Measurements from ENCODE around the gene SLC22A7.
A peak's percentile ranks its signal among the peaks of the same experiment; 100 is the strongest.
"Not testable (repeated sequence)": the region's sequence is repeated elsewhere in the genome, so short reads cannot be mapped to it uniquely, and the experiment has no call there.

Gene SLC22A7

DNA sequence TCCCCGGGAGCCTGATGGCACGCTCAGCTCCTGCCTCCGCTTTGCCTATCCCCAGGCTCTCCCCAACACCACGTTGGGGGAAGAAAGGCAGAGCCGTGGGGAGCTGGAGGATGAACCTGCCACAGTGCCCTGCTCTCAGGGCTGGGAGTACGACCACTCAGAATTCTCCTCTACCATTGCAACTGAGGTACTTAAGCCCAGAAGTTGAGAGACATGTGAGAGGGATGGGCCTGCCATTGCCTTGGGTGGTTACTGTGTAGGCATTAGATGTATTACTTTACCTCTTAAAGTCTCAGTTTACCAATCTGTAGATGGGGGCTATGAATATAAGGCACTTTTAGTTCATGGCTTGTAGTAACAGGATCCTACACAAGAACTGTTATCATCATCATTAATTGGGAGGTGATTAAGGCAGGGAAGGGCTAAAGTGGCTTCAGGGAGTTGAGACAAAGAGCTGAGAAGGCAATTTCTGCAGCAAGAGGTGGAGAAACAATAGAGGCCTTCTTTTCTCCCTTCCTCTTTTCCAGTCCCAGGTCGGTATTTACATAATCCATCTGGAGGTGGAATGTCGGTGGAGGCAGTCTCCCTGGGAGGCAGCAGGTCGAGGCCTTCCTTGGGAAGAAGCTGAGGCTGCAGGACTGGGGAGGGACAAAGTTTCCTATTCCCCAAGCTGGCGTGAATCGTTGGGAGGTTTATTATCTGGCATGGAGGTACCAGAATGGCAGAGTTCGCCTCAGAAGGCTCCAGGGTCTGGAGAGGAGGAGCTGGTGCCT is 691 bp downstream of the SLC22A7 start:
- DNase-seq (ENCODE audit: extremely low read depth in 1 of 2, low read depth in 1 of 2): no peak

DNA sequence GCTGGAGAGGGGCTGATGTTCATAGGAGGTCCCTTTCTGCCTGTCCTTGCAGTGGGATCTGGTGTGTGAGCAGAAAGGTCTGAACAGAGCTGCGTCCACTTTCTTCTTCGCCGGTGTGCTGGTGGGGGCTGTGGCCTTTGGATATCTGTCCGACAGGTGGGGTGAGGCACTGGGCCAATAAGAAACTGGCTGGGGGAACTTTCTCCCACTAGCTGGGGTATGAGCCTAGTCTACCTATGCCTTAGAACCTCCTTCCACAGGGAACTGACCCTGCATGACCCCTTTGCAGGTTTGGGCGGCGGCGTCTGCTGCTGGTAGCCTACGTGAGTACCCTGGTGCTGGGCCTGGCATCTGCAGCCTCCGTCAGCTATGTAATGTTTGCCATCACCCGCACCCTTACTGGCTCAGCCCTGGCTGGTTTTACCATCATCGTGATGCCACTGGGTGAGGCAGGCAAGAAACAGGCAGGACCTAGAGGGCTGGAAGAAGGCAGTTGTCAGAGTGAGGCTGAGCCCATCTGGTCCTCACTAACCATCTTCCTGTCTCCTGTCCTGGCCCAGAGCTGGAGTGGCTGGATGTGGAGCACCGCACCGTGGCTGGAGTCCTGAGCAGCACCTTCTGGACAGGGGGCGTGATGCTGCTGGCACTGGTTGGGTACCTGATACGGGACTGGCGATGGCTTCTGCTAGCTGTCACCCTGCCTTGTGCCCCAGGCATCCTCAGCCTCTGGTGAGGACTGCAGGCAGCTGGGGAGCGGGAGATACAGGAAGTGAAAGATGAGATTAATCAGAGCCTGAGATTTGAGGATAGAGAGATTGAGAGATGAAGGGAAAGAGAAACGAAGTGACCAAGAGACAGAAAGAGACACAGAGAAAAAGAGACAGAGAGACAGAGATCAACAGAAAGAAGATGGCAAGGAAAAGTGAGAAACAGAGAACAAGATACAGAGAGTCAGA is 1.6 kb downstream of the SLC22A7 start:
- DNase-seq (ENCODE audit: extremely low read depth in 1 of 2, low read depth in 1 of 2): no peak

DNA sequence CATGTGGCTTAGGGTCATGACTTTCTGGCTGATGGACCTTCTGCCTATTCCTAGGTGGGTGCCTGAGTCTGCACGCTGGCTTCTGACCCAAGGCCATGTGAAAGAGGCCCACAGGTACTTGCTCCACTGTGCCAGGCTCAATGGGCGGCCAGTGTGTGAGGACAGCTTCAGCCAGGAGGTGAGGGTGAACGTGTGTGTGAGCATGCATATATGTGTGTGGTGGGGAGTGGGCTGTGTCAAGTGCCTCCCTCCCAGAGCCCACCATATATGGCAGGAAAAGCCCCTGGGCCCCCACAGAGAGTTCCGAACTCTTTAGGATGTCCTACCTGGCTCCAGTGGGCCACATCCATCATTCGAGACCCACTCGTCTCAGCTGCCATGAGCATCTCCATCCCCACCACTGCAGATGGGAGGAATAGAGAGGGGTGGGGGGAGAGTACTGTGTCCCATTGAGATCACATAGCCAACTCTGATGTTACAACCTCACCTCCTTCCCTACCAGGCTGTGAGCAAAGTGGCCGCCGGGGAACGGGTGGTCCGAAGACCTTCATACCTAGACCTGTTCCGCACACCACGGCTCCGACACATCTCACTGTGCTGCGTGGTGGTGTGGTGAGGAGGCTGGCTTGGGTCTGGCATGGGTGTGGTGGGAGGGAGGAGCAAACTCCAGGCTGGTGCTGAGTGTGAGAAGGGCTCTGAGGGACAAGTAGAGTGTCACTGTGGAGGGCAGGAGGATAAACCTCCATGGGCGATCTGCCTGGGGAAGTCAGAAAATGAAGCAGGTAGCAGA is 3.2 kb downstream of the SLC22A7 start:
- DNase-seq (ENCODE audit: extremely low read depth in 1 of 2, low read depth in 1 of 2): no peak

DNA sequence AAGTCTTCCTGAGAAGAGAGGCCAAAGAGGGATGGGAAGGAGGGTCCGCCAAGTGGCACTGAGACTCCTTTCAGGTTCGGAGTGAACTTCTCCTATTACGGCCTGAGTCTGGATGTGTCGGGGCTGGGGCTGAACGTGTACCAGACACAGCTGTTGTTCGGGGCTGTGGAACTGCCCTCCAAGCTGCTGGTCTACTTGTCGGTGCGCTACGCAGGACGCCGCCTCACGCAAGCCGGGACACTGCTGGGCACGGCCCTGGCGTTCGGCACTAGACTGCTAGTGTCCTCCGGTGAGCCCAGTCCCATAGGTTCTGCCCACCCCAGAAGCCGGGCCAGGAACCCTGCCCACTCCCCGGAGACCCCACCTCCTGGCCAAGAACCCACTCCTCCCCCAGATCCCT is 4.1 kb downstream of the SLC22A7 start:
- no peak for DNase-seq (ENCODE audit: extremely low read depth in 1 of 2, low read depth in 1 of 2)

DNA sequence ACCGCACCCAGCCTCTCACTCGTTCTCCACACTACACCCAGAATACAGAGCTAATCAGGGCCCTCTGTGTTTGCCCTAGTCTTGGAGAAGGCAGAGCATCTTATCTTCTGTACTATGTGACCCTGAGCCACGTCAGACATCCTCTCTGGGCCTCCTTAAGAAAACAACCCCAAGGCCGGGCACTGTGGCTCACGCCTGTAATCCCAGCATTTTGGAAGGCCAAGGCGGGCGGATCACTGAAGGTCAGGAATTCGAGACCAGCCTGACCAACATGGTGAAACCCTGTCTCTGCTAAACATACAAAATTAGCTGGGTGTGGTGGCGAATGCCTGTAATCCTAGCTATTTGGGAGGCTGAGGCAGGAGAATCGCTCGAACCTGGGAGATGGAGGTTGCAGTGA is 4.9 kb downstream of the SLC22A7 start:
- not testable (repeated sequence) for DNase-seq (ENCODE audit: extremely low read depth in 1 of 2, low read depth in 1 of 2)

DNA sequence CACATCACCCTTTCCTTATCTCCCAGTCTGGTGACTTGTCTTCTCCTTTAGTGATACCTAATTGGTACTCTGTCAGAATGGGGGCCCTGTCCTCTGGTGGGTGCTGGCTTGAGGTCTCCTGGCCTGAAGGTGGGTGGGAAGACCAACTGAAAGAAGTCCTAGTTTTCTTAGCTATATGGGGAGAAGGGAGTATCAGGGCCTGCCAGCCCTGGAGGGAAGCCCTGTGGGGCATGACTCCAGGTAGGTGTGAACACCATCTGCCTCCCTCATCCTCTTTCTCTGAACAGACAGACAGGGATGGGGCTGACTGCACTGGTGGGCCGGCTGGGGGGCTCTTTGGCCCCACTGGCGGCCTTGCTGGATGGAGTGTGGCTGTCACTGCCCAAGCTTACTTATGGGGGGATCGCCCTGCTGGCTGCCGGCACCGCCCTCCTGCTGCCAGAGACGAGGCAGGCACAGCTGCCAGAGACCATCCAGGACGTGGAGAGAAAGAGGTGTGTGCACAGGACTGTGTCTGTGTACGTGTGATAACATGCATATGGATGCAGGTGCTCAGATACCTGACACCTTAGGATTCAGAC is 5.8 kb downstream of the SLC22A7 start:
- DNase-seq (ENCODE audit: extremely low read depth in 1 of 2, low read depth in 1 of 2): no peak

DNA sequence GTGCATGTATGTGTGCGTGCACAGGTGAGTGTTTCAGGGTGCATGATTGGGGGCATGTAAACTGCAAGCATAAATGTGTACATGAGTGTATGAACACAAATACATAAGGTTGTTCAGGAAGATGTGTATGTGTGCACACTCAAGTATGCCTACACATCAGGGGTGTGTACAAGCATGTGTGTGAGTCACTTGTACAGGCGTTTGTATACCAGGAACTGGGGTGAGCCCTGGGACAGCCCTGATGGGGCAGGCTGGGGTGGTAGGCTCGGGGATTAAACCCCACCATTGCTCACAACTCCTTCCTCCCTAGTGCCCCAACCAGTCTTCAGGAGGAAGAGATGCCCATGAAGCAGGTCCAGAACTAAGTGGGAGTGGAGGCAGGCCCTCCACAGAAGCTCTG is 6.3 kb downstream of the SLC22A7 start:
- no peak for DNase-seq (ENCODE audit: extremely low read depth in 1 of 2, low read depth in 1 of 2)

DNA sequence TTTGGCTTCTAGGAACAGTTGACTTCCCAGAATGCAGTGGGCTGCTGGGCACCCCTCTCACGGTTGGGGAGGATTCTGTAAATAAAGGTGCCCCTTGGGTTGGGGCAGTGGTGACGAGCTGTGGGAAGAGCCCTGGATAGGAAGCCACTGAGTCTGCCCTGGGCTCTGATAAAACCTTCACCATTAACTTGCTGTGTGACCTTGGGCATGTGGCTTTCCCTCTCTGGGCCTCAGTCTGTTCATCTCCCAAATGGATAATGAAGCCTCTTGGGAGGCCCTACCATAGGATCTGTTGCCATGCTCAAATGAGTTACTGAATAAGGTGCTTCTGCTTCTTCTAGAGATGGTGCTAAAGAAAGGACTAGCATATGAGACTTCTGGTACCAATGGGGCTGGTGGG is 6.8 kb downstream of the SLC22A7 start:
- DNase-seq (ENCODE audit: extremely low read depth in 1 of 2, low read depth in 1 of 2): no peak

DNA sequence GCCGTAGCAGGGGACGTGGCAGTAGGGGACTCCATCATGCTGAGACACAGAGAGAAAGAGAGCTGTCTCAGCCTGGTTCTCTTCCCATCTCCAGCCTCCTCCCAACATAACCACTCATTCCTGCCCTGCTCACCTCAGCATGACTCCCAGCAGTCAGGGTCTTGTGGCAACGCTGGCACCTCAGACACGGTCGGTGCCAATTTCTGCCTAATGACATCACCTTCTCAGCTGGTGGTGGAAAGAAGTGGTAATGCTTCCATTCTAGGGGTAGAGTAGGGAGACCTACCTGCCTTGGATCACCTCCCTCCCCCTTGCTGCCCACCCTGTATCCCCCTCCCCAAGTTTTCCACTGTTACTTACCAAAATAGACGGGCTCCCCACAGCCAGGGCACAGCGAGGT is 8.0 kb downstream of the SLC22A7 start:
- no peak for DNase-seq (ENCODE audit: extremely low read depth in 1 of 2, low read depth in 1 of 2)

DNA sequence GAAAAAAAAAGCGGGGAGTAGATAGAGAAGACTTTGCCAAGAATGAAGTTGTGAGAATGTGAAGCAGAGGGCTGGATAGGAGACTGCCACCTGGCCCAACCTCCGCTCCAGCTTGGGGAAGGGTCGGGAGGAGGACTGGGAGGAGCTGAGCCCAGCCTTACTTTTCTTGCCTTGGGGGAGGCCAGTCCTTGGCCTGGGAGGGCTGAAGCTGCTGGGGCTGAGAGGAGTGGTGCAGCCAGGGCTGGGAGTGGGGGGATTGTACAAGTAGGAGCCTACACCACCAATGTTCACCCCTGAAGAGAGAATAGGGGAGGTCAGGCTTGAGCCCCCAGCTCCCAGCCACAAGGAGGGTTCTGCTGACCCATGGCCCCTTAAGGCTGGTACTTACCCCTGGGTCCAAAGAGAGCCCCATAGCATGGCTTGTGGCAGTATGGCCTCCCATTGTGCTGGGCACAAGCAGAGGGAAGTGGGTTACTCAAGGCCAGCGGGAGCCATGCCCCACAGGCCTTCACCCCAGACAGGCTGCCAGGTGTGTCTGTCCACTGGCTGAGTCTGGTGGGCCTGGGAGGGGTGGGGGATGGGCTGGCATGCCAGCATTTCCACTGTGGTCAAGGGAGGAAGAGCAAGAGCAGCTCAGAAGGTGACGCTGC is 9.5 kb downstream of the SLC22A7 start:
- no peak for DNase-seq (ENCODE audit: extremely low read depth in 1 of 2, low read depth in 1 of 2)

DNA sequence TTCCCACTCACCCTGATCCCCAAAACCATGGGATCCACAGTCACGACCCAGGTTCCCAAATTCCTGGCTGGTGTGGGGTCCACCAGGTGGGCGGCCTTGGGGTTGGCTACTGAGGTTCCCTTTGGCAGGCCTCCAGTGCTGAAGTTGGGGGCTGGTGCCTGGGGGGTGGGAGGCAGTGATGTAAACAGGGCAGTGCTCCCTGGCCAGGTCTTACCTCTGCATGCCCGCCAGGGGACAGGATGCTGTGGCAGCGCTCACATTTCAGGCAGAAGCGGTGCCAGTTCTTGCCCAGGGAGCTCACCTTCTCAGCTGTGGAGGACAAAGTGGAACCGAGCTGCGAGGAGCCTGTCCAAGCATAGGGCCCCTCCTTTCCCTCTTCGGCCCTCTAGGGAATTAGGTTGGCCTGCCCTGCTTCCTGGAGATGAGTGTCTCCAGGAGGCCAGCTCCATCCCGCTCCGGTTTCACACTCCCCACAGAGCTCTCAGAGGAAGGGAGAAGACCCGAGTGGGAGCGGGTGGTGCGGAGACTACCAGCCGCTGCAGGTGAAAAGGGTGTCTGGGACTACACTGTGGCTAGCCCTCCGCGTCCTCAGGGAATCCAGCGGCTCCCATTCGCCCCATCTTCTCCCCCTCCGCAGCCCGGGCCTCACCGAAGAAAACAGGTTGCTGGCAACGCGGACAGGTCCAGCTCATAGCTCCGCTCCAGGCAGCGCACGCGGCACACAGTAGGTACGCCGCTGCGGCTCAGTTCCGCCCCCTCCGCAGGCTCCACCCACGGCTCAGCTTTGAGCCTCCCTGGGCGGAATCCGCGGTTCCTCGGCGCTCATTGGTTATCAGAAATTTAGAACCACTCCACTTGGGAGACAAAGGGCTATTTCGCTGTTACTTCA is 10.3 kb downstream of the SLC22A7 start, which contains the start of gene CRIP3:
TSS of gene CRIP3 (minus strand) at position 726 of the 889 bp plus-strand sequence. CDS start at position 692, 34 bp downstream.
- peak in 1 of 2 donors; percentile 37 for DNase-seq (ENCODE audit: extremely low read depth in 1 of 2, low read depth in 1 of 2)

DNA sequence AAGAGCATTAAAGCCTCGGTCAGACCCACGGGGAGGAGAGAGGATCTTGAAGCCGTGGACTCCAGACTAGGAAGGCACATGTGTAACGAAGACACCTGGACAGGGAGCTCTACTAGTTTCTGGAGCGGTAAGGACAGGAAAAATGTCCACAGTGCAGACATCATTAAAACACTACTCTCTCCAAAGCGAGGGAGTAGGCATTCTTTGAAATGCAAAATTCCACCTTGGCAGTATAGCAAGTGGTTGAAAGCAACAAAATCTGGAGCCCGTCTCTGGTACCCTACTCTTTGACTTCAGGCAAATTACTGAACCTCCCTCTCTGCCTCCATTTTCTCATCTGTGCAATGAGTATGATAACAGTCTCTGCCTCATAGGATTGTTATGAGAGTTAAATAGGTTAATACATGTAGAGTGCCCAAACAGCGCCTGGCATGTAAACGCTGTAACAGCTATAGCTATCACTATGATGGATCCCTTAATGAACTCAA is 11.0 kb downstream of the SLC22A7 start:
- DNase-seq (ENCODE audit: extremely low read depth in 1 of 2, low read depth in 1 of 2): no peak

DNA sequence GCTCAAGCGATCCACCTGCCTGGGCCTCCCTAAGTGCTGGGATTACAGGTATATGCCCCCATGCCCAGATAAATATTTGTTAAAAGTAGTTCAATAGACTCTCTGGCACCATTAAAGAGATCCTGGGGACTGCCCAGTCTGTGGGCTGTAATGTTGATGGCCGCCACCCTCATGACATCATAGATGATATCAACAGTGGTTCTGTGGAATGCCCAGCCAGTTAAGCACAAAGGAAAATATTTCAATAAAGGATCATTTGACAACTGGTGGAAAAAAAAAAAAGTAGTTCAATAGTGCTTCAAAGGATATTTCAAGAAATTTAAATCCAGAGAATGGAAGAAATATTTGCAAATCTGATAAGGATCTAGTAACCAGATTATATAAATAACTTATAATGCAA is 12.1 kb downstream of the SLC22A7 start:
- DNase-seq (ENCODE audit: extremely low read depth in 1 of 2, low read depth in 1 of 2): no peak

DNA sequence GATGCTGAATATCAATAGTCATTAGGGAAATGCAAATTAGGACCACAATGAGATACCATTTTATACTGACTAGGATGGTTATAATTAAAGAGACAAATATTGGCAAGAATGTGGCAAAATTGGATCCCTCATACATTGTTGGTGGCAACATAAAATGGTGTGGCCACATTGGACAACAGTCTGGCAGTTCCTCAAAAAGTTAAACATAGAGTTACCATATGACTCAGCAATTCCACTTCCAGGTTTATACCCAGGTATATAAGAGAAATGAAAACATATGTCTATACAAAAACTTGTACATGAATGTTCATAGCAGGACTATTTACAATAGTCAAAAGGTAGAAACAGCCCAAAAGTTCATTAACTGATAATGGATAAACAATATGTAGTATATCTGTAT is 12.6 kb downstream of the SLC22A7 start:
- no peak for DNase-seq (ENCODE audit: extremely low read depth in 1 of 2, low read depth in 1 of 2)

DNA sequence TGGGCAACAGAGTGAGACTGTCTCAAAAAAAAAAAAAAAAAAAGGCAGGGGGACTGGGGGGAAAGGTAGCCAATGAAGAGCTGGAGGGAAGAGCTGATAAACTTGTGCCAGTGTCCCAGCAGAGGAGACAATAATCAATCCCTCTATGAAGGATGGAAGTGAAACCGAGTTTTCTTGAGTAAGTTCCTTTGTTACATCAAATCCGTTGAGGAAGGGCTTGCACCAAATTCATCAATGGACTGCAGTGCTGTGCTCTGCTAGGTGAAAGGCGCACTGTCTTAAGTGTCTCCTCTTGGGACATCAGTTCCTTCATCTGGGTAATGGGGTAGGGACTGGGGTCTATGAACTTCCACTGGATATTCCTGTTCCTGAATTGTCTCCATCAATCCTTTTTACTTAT is 13.6 kb downstream of the SLC22A7 start:
- DNase-seq (ENCODE audit: extremely low read depth in 1 of 2, low read depth in 1 of 2): no peak

DNA sequence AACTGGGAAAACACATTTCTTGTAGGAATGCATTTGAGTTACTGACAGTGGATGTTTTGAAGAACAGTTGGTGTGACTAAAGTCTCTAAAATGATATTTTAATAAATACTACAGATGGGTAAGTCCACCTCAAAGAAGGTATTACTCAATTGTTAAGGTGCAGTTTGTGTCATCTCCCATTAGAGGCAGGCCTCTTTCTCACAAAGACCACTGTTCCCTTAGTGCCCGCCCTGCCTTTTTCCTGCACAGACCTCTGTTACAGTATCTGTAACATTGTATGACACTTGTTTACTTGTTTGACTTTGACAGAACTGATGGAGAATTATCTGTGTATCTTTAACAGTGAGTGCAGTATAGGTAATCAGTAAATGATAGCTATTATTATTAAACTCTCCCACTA is 15.8 kb downstream of the SLC22A7 start:
- no peak for DNase-seq (ENCODE audit: extremely low read depth in 1 of 2, low read depth in 1 of 2)

DNA sequence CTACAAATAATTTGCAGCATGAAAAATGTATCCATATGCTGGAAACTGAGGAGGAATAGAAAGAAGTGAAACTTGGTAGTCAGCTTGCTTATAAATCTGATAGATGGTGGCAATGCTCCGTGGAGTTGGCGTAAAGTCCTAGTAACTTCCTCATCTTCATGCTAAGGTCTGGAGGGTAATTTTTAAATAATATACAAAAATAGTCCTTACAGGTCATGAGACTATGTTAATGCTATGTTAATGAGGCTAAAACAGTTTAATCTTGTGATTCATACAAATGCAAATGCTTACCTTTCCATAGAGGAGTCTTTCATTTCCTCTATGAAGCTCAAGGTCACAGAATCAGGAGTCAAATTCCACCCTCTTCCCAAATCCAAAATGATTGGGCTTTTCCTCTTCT is 20.0 kb downstream of the SLC22A7 start:
- no peak for DNase-seq (ENCODE audit: extremely low read depth in 1 of 2, low read depth in 1 of 2)

DNA sequence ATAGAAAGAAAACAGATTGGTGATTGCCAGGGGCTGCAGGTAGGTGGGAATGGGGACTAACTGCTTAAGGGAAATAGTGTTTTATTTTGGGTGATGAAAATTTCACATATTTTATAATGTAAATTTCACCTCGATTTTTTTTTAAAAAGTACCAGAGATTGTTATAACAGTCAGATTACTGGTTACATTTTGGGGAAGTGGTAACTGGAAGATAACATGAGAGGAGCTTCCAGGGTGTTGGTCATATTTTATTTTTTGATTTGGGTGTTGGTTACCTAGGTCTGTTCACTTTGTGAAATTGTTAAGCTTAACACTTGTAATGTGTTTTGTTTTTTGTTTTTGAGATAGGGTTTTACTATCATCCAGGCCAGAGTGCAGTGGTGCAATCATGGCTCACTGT is 27.8 kb downstream of the SLC22A7 start:
- no peak for DNase-seq (ENCODE audit: extremely low read depth in 1 of 2, low read depth in 1 of 2)

DNA sequence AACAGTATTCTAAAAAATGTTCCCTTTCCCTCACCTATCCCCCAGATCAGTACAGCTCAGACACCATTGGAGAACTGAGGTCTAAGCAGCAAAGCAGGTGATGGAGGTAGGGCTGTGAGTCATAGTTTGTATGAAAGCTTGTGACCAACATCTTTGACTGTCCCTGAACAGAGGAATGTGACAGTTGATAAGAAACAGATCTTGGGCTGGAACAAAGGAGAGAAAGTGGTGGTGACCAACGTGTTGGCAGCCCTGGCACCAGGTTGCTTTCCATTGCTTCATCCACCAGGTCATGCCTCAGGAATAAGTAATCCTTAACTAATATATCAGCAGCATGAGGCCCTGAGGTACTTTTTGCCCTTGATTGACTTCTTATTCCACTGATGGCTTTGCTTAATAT is 30.5 kb downstream of the SLC22A7 start:
- no peak for DNase-seq (ENCODE audit: extremely low read depth in 1 of 2, low read depth in 1 of 2)

Data from activated CD8-positive, alpha-beta memory T cell treated with anti-CD3 and anti-CD28 coated beads for 1 hour (primary cell).